ENCODE data around the gene BCAR3.
"Not testable (repeated sequence)": the region's sequence is repeated elsewhere in the genome, so short reads cannot be mapped to it uniquely, and the experiment has no call there.

The BCAR3 gene

GRCh38 chr1:93681989-93682412 is 364 bp upstream of the BCAR3 start:
- peak overlapping the region; percentile 13 for H3K27ac ChIP-seq (ENCODE audit: low read depth, low read length)
- peak overlapping the region; percentile 87 for H3K9ac ChIP-seq (ENCODE audit: low read length)
- peaks cover 13% of the 10 kb centered on the region for H3K4me1 ChIP-seq (ENCODE audit: insufficient read depth, low read length)

DNA sequence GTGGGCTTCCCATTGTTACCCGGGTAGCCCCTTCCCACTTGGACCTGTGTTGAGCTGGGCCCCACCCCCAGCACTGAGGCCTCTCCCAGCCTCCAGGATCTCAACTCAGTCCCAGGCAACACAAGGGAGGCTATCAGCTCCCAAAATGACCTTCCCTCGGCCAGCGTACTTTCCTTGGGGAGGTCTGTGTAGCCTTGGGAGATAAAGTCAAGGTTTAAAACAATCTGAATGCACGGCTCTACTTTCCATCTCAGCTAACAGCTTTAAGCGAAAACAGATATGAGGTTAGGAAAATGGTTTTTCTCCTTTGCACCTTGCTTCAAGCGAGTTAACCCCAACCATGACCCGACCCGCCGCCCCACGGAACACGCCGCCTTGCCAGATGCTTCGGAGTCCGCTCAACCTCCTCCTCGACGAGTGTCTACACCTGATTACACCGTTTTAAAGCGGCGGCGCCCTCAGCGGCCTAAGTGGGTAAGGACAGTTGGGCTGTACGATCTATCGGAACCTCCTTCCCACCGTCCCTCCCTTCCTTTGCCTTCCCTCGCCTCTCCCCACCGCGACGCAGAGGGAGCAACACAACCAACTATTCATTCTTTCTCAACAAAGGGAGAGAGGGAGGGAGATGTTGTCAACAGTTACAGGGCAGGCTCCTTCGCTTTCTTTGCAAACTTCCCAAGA is 1.1 kb downstream of the BCAR3 start:
- H3K9me3 ChIP-seq (ENCODE audit: low read length): no peaks in the 10 kb centered on the region
- H3K36me3 ChIP-seq (ENCODE audit: insufficient read depth, low read length): no peaks in the 10 kb centered on the region
- H3K9ac ChIP-seq (ENCODE audit: low read length): peak overlapping the region; percentile 6
- H3K27me3 ChIP-seq (ENCODE audit: control insufficient read depth in 1 of 2, insufficient read depth in 2 of 2, low read length in 2 of 2): no peaks in the 10 kb centered on the region
- H3K4me3 ChIP-seq (ENCODE audit: low read depth in 1 of 2, low read length in 2 of 2): peak overlapping the region; percentile 73 to 87
- peaks cover 14% of the 10 kb centered on the region for H3K4me1 ChIP-seq (ENCODE audit: insufficient read depth, low read length)
- peak overlapping the region; percentile 76 for H3K27ac ChIP-seq (ENCODE audit: low read depth, low read length)

More at GRCh38 chr1:93681989-93682412, 364 bp upstream of the BCAR3 start:
- peak overlapping the region; percentile 73 to 87 for H3K4me3 ChIP-seq (ENCODE audit: low read depth in 1 of 2, low read length in 2 of 2)
- no peaks in the 10 kb centered on the region for H3K27me3 ChIP-seq (ENCODE audit: control insufficient read depth in 1 of 2, insufficient read depth in 2 of 2, low read length in 2 of 2)
- H3K9me3 ChIP-seq (ENCODE audit: low read length): no peaks in the 10 kb centered on the region
- no peaks in the 10 kb centered on the region for H3K36me3 ChIP-seq (ENCODE audit: insufficient read depth, low read length)

- Histone ChIP-seq H3K27me3 (ENCODE audit: control insufficient read depth in 1 of 2, insufficient read depth in 2 of 2, low read length in 2 of 2) (no peaks in the 10 kb centered on the region), H3K9ac (ENCODE audit: low read length) (peak overlapping the region; percentile 6), H3K27ac (ENCODE audit: low read depth, low read length) (peak overlapping the region; percentile 76), H3K4me3 (ENCODE audit: low read depth in 1 of 2, low read length in 2 of 2) (peak overlapping the region in 1 of 2 donors; percentile 87), H3K36me3 (ENCODE audit: insufficient read depth, low read length) (no peaks in the 10 kb centered on the region), H3K4me1 (ENCODE audit: insufficient read depth, low read length) (peaks cover 19% of the 10 kb centered on the region), H3K9me3 (ENCODE audit: low read length) (no peaks in the 10 kb centered on the region)
Observed at GRCh38 chr1:93680076-93680419, 1.6 kb downstream of the BCAR3 start.

DNA sequence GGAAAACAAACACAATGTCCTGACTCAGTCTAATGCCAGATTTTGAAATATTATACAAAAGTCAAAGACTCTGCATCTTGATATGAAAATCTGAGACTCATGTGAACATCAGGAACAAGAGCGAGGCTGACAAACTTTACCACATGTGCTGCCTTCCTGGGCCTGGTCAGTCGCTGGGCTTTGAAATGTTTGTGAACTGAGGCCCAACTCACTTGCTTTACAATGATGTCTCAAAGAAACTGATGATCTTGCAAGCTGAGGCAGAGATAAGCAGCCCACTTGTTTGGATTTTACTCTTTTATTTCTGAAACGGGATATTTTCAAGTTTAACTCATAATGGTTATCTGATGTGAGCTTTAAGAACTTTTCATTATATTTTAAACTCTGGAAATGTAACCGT is 2.1 kb downstream of the BCAR3 start:
- Histone ChIP-seq H3K4me1 (ENCODE audit: insufficient read depth, low read length) (peaks cover 22% of the 10 kb centered on the region), H3K9ac (ENCODE audit: low read length) (no peak overlapping the region), H3K4me3 (ENCODE audit: low read depth in 1 of 2, low read length in 2 of 2) (no peak overlapping the region), H3K27ac (ENCODE audit: low read depth, low read length) (no peak overlapping the region), H3K36me3 (ENCODE audit: insufficient read depth, low read length) (no peaks in the 10 kb centered on the region), H3K9me3 (ENCODE audit: low read length) (no peaks in the 10 kb centered on the region), H3K27me3 (ENCODE audit: control insufficient read depth in 1 of 2, insufficient read depth in 2 of 2, low read length in 2 of 2) (no peaks in the 10 kb centered on the region)

DNA sequence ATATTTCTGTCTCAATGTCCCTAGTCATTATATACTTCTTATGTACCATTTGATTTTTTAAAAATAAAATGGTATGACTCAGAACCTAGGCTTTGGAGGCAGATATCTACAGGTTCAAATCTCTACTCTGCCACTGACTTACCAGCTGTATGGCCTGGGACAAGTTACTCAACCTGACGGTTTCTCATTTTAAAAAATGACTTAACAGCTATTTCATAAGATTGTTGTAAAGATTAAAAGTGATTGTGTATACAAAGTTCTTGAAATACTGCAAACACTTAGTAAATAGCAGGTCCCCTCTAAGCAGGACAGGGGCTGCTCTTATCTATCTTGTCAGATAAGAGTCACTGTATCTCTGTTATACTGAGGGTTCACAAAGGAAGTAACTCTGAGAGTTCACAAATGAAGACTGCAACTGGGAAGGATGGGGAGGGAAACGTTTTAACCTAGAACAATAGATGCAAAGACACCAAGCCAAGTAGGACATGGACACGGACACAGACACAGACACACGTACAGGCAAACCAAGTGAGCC is 2.6 kb downstream of the BCAR3 start:
- Histone ChIP-seq H3K9me3 (ENCODE audit: low read length) (no peaks in the 10 kb centered on the region), H3K4me1 (ENCODE audit: insufficient read depth, low read length) (peaks cover 22% of the 10 kb centered on the region), H3K4me3 (ENCODE audit: low read depth in 1 of 2, low read length in 2 of 2) (no peak overlapping the region), H3K27me3 (ENCODE audit: control insufficient read depth in 1 of 2, insufficient read depth in 2 of 2, low read length in 2 of 2) (no peaks in the 10 kb centered on the region), H3K9ac (ENCODE audit: low read length) (no peak overlapping the region), H3K27ac (ENCODE audit: low read depth, low read length) (no peak overlapping the region), H3K36me3 (ENCODE audit: insufficient read depth, low read length) (no peaks in the 10 kb centered on the region)

GRCh38 chr1:93678491-93678890 is 3.1 kb downstream of the BCAR3 start:
- Histone ChIP-seq H3K9ac (ENCODE audit: low read length) (no peak overlapping the region), H3K36me3 (ENCODE audit: insufficient read depth, low read length) (no peaks in the 10 kb centered on the region), H3K9me3 (ENCODE audit: low read length) (no peaks in the 10 kb centered on the region), H3K4me3 (ENCODE audit: low read depth in 1 of 2, low read length in 2 of 2) (no peak overlapping the region), H3K27me3 (ENCODE audit: control insufficient read depth in 1 of 2, insufficient read depth in 2 of 2, low read length in 2 of 2) (no peaks in the 10 kb centered on the region), H3K4me1 (ENCODE audit: insufficient read depth, low read length) (peaks cover 26% of the 10 kb centered on the region), H3K27ac (ENCODE audit: low read depth, low read length) (no peak overlapping the region)

DNA sequence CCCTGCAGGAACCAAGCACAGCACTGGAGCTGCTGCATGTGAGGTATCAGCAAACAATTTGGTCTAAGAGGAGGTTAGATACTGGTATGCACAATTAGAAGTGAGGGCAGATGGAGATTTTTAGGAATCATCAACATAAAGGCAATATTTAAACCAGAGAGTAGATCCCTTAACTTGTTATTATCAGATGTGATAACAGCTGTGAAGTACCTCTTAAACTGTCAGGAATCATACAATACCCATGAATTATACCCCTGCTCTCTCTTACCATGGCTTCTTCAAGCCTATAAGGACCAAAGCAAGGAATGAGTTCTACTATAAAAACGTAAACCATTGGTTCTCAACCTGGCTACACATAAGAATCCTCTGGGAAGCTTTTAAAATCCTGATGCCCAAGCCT is 3.9 kb downstream of the BCAR3 start:
- no peak overlapping the region for H3K9ac ChIP-seq (ENCODE audit: low read length)
- no peaks in the 10 kb centered on the region for H3K9me3 ChIP-seq (ENCODE audit: low read length)
- peaks cover 34% of the 10 kb centered on the region for H3K4me1 ChIP-seq (ENCODE audit: insufficient read depth, low read length)
- no peak overlapping the region for H3K27ac ChIP-seq (ENCODE audit: low read depth, low read length)
- no peak overlapping the region for H3K4me3 ChIP-seq (ENCODE audit: low read depth in 1 of 2, low read length in 2 of 2)
- H3K36me3 ChIP-seq (ENCODE audit: insufficient read depth, low read length): no peaks in the 10 kb centered on the region
- no peaks in the 10 kb centered on the region for H3K27me3 ChIP-seq (ENCODE audit: control insufficient read depth in 1 of 2, insufficient read depth in 2 of 2, low read length in 2 of 2)

DNA sequence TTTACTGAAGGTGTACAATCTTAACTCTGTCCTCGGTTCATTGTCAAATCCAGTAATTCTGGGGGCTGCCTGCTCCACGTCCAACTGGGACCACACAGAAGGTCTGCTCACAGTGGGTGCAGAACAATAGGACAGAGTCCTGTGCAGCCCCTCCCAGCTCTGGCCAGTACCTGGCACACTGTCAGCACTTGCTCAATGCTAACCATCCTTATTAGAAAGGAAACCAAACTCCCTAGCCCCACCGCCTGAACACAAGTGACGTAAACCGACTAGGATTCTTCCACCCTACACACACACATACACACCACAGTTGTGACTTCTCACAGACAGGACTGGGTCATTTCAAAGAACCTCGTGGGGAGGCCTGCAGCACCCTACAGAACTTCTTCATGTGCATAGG is 5.2 kb downstream of the BCAR3 start:
- Histone ChIP-seq H3K4me1 (ENCODE audit: insufficient read depth, low read length) (peaks cover 36% of the 10 kb centered on the region), H3K36me3 (ENCODE audit: insufficient read depth, low read length) (no peaks in the 10 kb centered on the region), H3K9me3 (ENCODE audit: low read length) (no peaks in the 10 kb centered on the region), H3K27me3 (ENCODE audit: control insufficient read depth in 1 of 2, insufficient read depth in 2 of 2, low read length in 2 of 2) (no peaks in the 10 kb centered on the region), H3K27ac (ENCODE audit: low read depth, low read length) (no peak overlapping the region), H3K4me3 (ENCODE audit: low read depth in 1 of 2, low read length in 2 of 2) (no peak overlapping the region), H3K9ac (ENCODE audit: low read length) (no peak overlapping the region)

- Histone ChIP-seq H3K9ac (ENCODE audit: low read length) (no peak overlapping the region), H3K27me3 (ENCODE audit: control insufficient read depth in 1 of 2, insufficient read depth in 2 of 2, low read length in 2 of 2) (no peaks in the 10 kb centered on the region), H3K9me3 (ENCODE audit: low read length) (no peaks in the 10 kb centered on the region), H3K4me3 (ENCODE audit: low read depth in 1 of 2, low read length in 2 of 2) (no peak overlapping the region), H3K36me3 (ENCODE audit: insufficient read depth, low read length) (no peaks in the 10 kb centered on the region), H3K4me1 (ENCODE audit: insufficient read depth, low read length) (peaks cover 36% of the 10 kb centered on the region), H3K27ac (ENCODE audit: low read depth, low read length) (no peak overlapping the region)
Observed at GRCh38 chr1:93675931-93676330, 5.7 kb downstream of the BCAR3 start.

GRCh38 chr1:93675271-93675670 is 6.4 kb downstream of the BCAR3 start:
- no peak overlapping the region for H3K9ac ChIP-seq (ENCODE audit: low read length)
- H3K4me1 ChIP-seq (ENCODE audit: insufficient read depth, low read length): peaks cover 36% of the 10 kb centered on the region
- H3K27me3 ChIP-seq (ENCODE audit: control insufficient read depth in 1 of 2, insufficient read depth in 2 of 2, low read length in 2 of 2): no peaks in the 10 kb centered on the region
- no peak overlapping the region for H3K4me3 ChIP-seq (ENCODE audit: low read depth in 1 of 2, low read length in 2 of 2)
- H3K9me3 ChIP-seq (ENCODE audit: low read length): no peaks in the 10 kb centered on the region
- no peak overlapping the region for H3K27ac ChIP-seq (ENCODE audit: low read depth, low read length)
- H3K36me3 ChIP-seq (ENCODE audit: insufficient read depth, low read length): no peaks in the 10 kb centered on the region

- H3K27ac ChIP-seq (ENCODE audit: low read depth, low read length); H3K4me3 ChIP-seq (ENCODE audit: low read depth in 1 of 2, low read length in 2 of 2); H3K27me3 ChIP-seq (ENCODE audit: control insufficient read depth in 1 of 2, insufficient read depth in 2 of 2, low read length in 2 of 2); H3K36me3 ChIP-seq (ENCODE audit: insufficient read depth, low read length); H3K9ac ChIP-seq (ENCODE audit: low read length); H3K9me3 ChIP-seq (ENCODE audit: low read length): not testable (repeated sequence)
- peaks cover 42% of the 10 kb centered on the region for H3K4me1 ChIP-seq (ENCODE audit: insufficient read depth, low read length)
Observed at GRCh38 chr1:93674071-93674470, 7.6 kb downstream of the BCAR3 start.

DNA sequence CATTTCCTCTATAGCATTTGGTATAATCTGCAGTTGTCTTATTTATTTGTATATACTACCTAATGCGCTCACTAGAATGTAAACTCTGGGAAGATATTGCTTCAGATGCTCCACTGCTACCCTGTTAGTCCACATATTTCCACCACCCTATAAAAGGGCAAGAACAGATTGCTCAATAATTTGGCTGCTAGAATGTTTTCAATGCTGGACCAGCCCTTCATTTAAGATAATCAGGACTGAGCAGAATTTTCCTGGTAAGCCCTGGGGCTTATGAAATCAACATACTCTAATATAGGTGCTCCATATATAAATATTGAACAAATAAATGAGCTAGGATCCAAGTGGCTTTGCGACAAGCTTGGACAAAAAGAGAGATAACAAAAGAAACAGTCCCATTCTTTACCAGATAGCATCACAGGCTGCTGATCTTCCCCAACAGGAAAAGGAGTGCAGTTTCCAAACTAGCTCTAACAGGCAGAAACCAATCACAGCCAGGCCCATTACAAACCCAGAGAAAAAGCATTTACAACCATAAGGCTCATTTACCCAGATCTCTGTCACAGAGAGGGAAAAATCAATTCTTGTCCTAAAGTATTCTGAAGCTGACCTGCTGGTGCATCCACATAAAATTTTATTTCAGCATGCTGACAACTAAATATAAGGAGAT is 8.3 kb downstream of the BCAR3 start:
- no peak overlapping the region for H3K4me3 ChIP-seq (ENCODE audit: low read depth in 1 of 2, low read length in 2 of 2)
- no peak overlapping the region for H3K27ac ChIP-seq (ENCODE audit: low read depth, low read length)
- peaks cover 43% of the 10 kb centered on the region for H3K4me1 ChIP-seq (ENCODE audit: insufficient read depth, low read length)

More for the DNA sequence above, 8.3 kb downstream of the BCAR3 start:
- H3K27me3 ChIP-seq (ENCODE audit: control insufficient read depth in 1 of 2, insufficient read depth in 2 of 2, low read length in 2 of 2): no peaks in the 10 kb centered on the region
- H3K9me3 ChIP-seq (ENCODE audit: low read length): no peaks in the 10 kb centered on the region
- H3K36me3 ChIP-seq (ENCODE audit: insufficient read depth, low read length): no peaks in the 10 kb centered on the region
- H3K9ac ChIP-seq (ENCODE audit: low read length): no peak overlapping the region

Data from muscle layer of colon (tissue), 2 donors.